ENCODE data around the gene PKNOX2. TPM values are rescaled to one million over a fixed set of nuclear protein-coding genes. Genes with fewer than 3 reads are reported as not detected.

The PKNOX2 gene
- total and polyA plus RNA-seq, 9 donors: 10.6 to 42.3 (median 30.0) TPM

- Histone ChIP-seq H3K9me3 (no peaks in the 10 kb centered on the region), H3K27me3 (no peaks in the 10 kb centered on the region), H3K27ac (no peak overlapping the region), H3K36me3 (no peaks in the 10 kb centered on the region), H3K4me1 (ENCODE audit: insufficient read depth) (peaks cover 5% of the 10 kb centered on the region), H3K4me3 (no peak overlapping the region)
- intact Hi-C loops (cut with DNase I): no loop called here
- 55 to 68% (median 64%) methylated on average over 8 of the region's 8 CpGs for WGBS, 3 donors
- peak in 1 of 5 donors; percentile 13 for DNase-seq
- TF ChIP-seq POLR2A (IDR thresholded peaks at IDR 0.05) (no peak), EP300 (IDR thresholded peaks at IDR 0.05) (no peak), CTCF (IDR thresholded peaks at IDR 0.05) (no peak)
Measured at GRCh38 chr11:125382822-125383221, 218.3 kb downstream of the PKNOX2 start.

GRCh38 chr11:125384825-125385224, 220.3 kb downstream of the PKNOX2 start:
- Histone ChIP-seq H3K9me3 (no peaks in the 10 kb centered on the region), H3K4me1 (ENCODE audit: insufficient read depth) (peaks cover 2% of the 10 kb centered on the region), H3K27ac (no peak overlapping the region), H3K27me3 (no peaks in the 10 kb centered on the region), H3K4me3 (no peak overlapping the region), H3K36me3 (no peaks in the 10 kb centered on the region)
- 82 to 94% (median 89%) methylated on average over 4 of the region's 4 CpGs for WGBS, 3 donors
- TF ChIP-seq POLR2A (IDR thresholded peaks at IDR 0.05) (no peak), CTCF (IDR thresholded peaks at IDR 0.05) (no peak), EP300 (IDR thresholded peaks at IDR 0.05) (no peak)
- intact Hi-C loops (cut with DNase I): no loop called here
- DNase-seq: peak in 1 of 5 donors; percentile 4

- Histone ChIP-seq H3K36me3 (no peaks in the 10 kb centered on the region), H3K27ac (no peak overlapping the region), H3K27me3 (no peaks in the 10 kb centered on the region), H3K4me1 (ENCODE audit: insufficient read depth) (peaks cover 3% of the 10 kb centered on the region), H3K4me3 (no peak overlapping the region), H3K9me3 (no peaks in the 10 kb centered on the region)
- 91 to 94% (median 92%) methylated on average over 9 of the region's 9 CpGs for WGBS, 3 donors
- DNase-seq: no peak
- intact Hi-C loops (cut with DNase I): no loop called here
- no peak for TF ChIP-seq POLR2A (IDR thresholded peaks at IDR 0.05)
Measured at GRCh38 chr11:125387901-125388300, 223.3 kb downstream of the PKNOX2 start.

- peak in 1 of 5 donors; percentile 13 for DNase-seq
- WGBS, 3 donors: 88 to 96% (median 93%) methylated on average over 7 of the region's 7 CpGs
Measured at GRCh38 chr11:125388611-125389010, 224.1 kb downstream of the PKNOX2 start.

More at GRCh38 chr11:125388611-125389010, 224.1 kb downstream of the PKNOX2 start:
- peaks cover 3% of the 10 kb centered on the region for H3K4me1 ChIP-seq (ENCODE audit: insufficient read depth)
- no peak overlapping the region for H3K4me3 ChIP-seq
- H3K36me3 ChIP-seq: no peaks in the 10 kb centered on the region
- no peak for TF ChIP-seq POLR2A (IDR thresholded peaks at IDR 0.05)
- no peak for TF ChIP-seq CTCF (IDR thresholded peaks at IDR 0.05)
- TF ChIP-seq EP300 (IDR thresholded peaks at IDR 0.05): no peak
- no peak overlapping the region for H3K27ac ChIP-seq
- no peaks in the 10 kb centered on the region for H3K9me3 ChIP-seq
- intact Hi-C loops (cut with DNase I): no loop called here
- no peaks in the 10 kb centered on the region for H3K27me3 ChIP-seq

All from ovary (tissue), 9 donors.